HepG2 (cell line): ENCODE data around the gene NFS1. TPM values are rescaled to one million over a fixed set of nuclear protein-coding genes. Genes with fewer than 3 reads are reported as not detected.

Source experiments
- BHLHE40 ChIP-seq: IDR thresholded peaks from 2 replicates; pipeline ENCODE4 v1.6.1; 2011; ENCODE audit warnings: low read length, improper control_type of control experiment
- CREBL2 ChIP-seq: sonication (generic); formaldehyde crosslinking; IDR thresholded peaks from 2 replicates; pipeline ENCODE4 v1.8.1; 2023; ENCODE audit warnings: missing genetic modification reagents, mild to moderate bottlenecking, borderline replicate concordance
- DZIP1 ChIP-seq: sonication (generic); formaldehyde crosslinking; IDR thresholded peaks from 2 replicates; pipeline ENCODE4 v1.5.0; 2020; ENCODE audit warnings: mild to moderate bottlenecking, missing genetic modification reagents
- EEA1 ChIP-seq: sonication (generic); formaldehyde crosslinking; IDR thresholded peaks from 2 replicates; pipeline ENCODE4 v1.5.1; 2020; ENCODE audit warnings: mild to moderate bottlenecking, missing genetic modification reagents, borderline replicate concordance
- ELF4 ChIP-seq: sonication (generic); formaldehyde crosslinking; IDR thresholded peaks from 2 replicates; pipeline ENCODE4 v1.5.0; 2020; ENCODE audit warnings: missing genetic modification reagents, mild to moderate bottlenecking, moderate library complexity, borderline replicate concordance
- ETV6 ChIP-seq: sonication (generic); formaldehyde crosslinking; conservative IDR thresholded peaks from 2 replicates; pipeline ENCODE4 v1.4.0; 2020; ENCODE audit warnings: missing genetic modification reagents
- FOSL2 ChIP-seq: sonication (generic); formaldehyde crosslinking; IDR thresholded peaks from 2 replicates; pipeline ENCODE4 v1.4.0; 2020; ENCODE audit warnings: missing genetic modification reagents
- KDM3A ChIP-seq: IDR thresholded peaks from 2 replicates; pipeline ENCODE4 v1.6.1; 2018; ENCODE audit warnings: low read depth, missing compliant biosample characterization
- MAFK ChIP-seq, 2 experiments: IDR thresholded peaks in 1 of 2; conservative IDR thresholded peaks in 1 of 2; 2 replicates each; pipeline ENCODE4 v1.6.1; 2011; ENCODE audit warnings: improper control_type of control experiment in 2 of 2, low read length in 2 of 2
- POLR2A ChIP-seq, 2 experiments: IDR thresholded peaks; 2 replicates each; pipeline ENCODE4 v1.6.1; 2011; ENCODE audit warnings: low read depth in 2 of 2, low read length in 2 of 2, mild to moderate bottlenecking in 1 of 2, moderate library complexity in 1 of 2; ENCODE audit not compliant: insufficient read depth in 1 of 2
- POLR2G ChIP-seq: fragments of 200-400 bp; formaldehyde crosslinking; IDR thresholded peaks from 2 replicates; pipeline ENCODE4 v1.6.1; 2018; ENCODE audit warnings: mild to moderate bottlenecking, low read depth, low read length, moderate library complexity
- SP4 ChIP-seq: sonication (generic); formaldehyde crosslinking; IDR thresholded peaks from 2 replicates; pipeline ENCODE4 v1.8.1; 2023; ENCODE audit warnings: mild to moderate bottlenecking, missing genetic modification reagents
- STAT5B ChIP-seq: sonication (generic); formaldehyde crosslinking; IDR thresholded peaks from 2 replicates; pipeline ENCODE4 v1.4.0; 2020; ENCODE audit warnings: missing genetic modification reagents
- TARDBP ChIP-seq: sonication (generic); formaldehyde crosslinking; IDR thresholded peaks from 2 replicates; pipeline ENCODE4 v1.8.0; 2022; ENCODE audit warnings: mild to moderate bottlenecking, missing genetic modification reagents
- TBL1XR1 ChIP-seq: fragments of 150-350 bp; IDR thresholded peaks from 2 replicates; pipeline ENCODE4 v1.6.1; 2014; ENCODE audit warnings: borderline replicate concordance, low read length; ENCODE audit not compliant: partially characterized antibody
- TEAD3 ChIP-seq: optimal IDR thresholded peaks from 2 replicates; pipeline ENCODE3; 2016; ENCODE audit warnings: borderline replicate concordance
- YEATS4 ChIP-seq: sonication (generic); formaldehyde crosslinking; IDR thresholded peaks from 2 replicates; pipeline ENCODE4 v1.4.0; 2020; ENCODE audit warnings: missing genetic modification reagents, borderline replicate concordance
- ZBTB20 ChIP-seq: sonication (generic); formaldehyde crosslinking; IDR thresholded peaks from 2 replicates; pipeline ENCODE4 v1.8.1; 2023; ENCODE audit warnings: missing genetic modification reagents, low read depth, mild to moderate bottlenecking, borderline replicate concordance
- ZNF20 ChIP-seq: sonication (generic); formaldehyde crosslinking; IDR thresholded peaks from 2 replicates; pipeline ENCODE4 v1.4.0; 2020; ENCODE audit warnings: mild to moderate bottlenecking, moderate library complexity, missing genetic modification reagents
- ZNF256 ChIP-seq: sonication (generic); formaldehyde crosslinking; conservative IDR thresholded peaks from 2 replicates; pipeline ENCODE4 v1.4.0; 2020; ENCODE audit warnings: missing genetic modification reagents
- ZNF430 ChIP-seq: sonication (generic); formaldehyde crosslinking; IDR thresholded peaks from 2 replicates; pipeline ENCODE4 v1.9.0; 2021; ENCODE audit warnings: mild to moderate bottlenecking, missing genetic modification reagents
- ZNF44 ChIP-seq: sonication (generic); formaldehyde crosslinking; IDR thresholded peaks from 2 replicates; pipeline ENCODE4 v1.5.1; 2020; ENCODE audit warnings: mild to moderate bottlenecking, missing genetic modification reagents
- ZNF598 ChIP-seq: sonication (generic); formaldehyde crosslinking; IDR thresholded peaks from 2 replicates; pipeline ENCODE4 v1.5.1; 2020; ENCODE audit warnings: mild to moderate bottlenecking, missing genetic modification reagents, borderline replicate concordance
- ZNF883 ChIP-seq: sonication (generic); formaldehyde crosslinking; IDR thresholded peaks from 2 replicates; pipeline ENCODE4 v1.5.1; 2020; ENCODE audit warnings: mild to moderate bottlenecking, missing genetic modification reagents; ENCODE audit errors: not compliant biosample characterization
- polyA plus RNA-seq, 8 experiments: library from polyadenylated mRNA; depleted of rRNA in 3 of 8; stranded (reverse) in 7 of 8; unstranded in 1 of 8; fragments of >200 nt; fragmentation: Illumina TruSeq in 4 of 8; extraction: Trizol in 4 of 8; gene quantifications; 2 replicates each; pipeline versions ENCODE4 v1.2.1 to v1.2.3, GENCODE V29; 2011 to 2016; ENCODE audit warnings: low read depth in 4 of 8, missing spikeins in 1 of 8, mixed read lengths in 1 of 8; ENCODE audit not compliant: insufficient read depth in 1 of 8
- total RNA-seq, 5 experiments: library from RNA; depleted of rRNA; stranded (reverse); fragments of >200 nt; fragmentation: Illumina TruSeq; extraction: Trizol; gene quantifications; 2 replicates each; pipeline ENCODE4 v1.2.3, GENCODE V29; 2016; ENCODE audit warnings: low read depth in 1 of 5
- TF ChIP-seq, protein P1 (sequence below): IDR thresholded peaks from 2 replicates; pipeline ENCODE4 v1.6.1; 2012; ENCODE audit warnings: low read length, improper control_type of control experiment

Gene NFS1
- total and polyA plus RNA-seq, 2 of the 13 experiments (the other 11 are each of a cell fraction or from before 2014, with no cell fraction given): 65.9 to 88.1 TPM

DNA sequence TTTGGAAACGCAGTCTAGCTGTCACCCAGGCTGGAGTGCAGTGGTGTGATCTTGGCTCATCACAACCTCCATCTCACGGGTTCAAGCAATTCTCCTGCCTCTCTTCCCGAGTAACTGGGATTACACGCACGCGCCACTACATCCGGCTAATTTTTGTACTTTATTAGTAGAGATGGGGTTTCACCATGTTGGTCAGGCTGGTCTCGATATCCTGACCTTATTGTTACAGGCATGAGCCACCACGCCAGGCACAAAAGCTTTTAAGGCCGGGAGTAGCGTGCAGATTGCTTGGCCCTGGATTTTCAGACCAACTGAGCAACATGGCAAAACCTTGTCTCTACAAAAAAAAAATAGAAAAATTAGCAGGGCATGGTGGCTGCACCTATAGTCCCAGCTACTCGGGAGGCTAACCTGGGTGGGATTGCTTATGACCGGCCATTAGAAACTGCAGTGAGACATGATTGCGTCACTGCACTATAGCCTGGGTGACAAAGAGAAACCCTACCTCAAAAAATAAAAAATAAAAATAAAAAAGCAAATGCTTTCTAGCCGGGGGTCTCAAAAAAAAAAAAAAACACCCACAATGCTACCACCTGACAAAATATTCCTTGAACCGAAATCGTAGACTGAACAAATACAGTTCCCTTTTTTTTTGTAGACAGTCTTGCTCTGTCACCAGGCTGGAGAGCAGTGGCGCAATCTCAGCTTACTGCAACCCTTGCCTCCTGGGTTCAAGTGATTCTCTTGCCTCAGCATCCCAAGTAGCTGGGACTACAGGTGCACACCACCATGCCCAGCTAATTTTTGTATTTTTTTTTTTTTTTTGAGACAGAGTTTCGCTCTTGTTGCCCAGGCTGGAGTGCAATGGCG lies 27.9 kb upstream of the NFS1 start (continued):
- TF ChIP-seq MAFK (conservative IDR thresholded peaks at IDR 0.05 in 1 of 2, IDR thresholded peaks at IDR 0.05 in 1 of 2; ENCODE audit: low read length in 2 of 2): no peak
- no peak for TF ChIP-seq TBL1XR1
- TF ChIP-seq KDM3A (CRISPR knock-in tag): no peak
- TF ChIP-seq ZNF256 (CRISPR knock-in tag): no peak
- no peak for TF ChIP-seq STAT5B (CRISPR knock-in tag)
- TF ChIP-seq TARDBP (CRISPR knock-in tag): no peak
- no peak for TF ChIP-seq ZNF430
- TF ChIP-seq ZNF883 (CRISPR knock-in tag): no peak
- no peak for TF ChIP-seq CREBL2
- no peak for TF ChIP-seq ZNF20 (CRISPR knock-in tag)
- TF ChIP-seq YEATS4 (CRISPR knock-in tag): no peak
- TF ChIP-seq, protein P1, sequence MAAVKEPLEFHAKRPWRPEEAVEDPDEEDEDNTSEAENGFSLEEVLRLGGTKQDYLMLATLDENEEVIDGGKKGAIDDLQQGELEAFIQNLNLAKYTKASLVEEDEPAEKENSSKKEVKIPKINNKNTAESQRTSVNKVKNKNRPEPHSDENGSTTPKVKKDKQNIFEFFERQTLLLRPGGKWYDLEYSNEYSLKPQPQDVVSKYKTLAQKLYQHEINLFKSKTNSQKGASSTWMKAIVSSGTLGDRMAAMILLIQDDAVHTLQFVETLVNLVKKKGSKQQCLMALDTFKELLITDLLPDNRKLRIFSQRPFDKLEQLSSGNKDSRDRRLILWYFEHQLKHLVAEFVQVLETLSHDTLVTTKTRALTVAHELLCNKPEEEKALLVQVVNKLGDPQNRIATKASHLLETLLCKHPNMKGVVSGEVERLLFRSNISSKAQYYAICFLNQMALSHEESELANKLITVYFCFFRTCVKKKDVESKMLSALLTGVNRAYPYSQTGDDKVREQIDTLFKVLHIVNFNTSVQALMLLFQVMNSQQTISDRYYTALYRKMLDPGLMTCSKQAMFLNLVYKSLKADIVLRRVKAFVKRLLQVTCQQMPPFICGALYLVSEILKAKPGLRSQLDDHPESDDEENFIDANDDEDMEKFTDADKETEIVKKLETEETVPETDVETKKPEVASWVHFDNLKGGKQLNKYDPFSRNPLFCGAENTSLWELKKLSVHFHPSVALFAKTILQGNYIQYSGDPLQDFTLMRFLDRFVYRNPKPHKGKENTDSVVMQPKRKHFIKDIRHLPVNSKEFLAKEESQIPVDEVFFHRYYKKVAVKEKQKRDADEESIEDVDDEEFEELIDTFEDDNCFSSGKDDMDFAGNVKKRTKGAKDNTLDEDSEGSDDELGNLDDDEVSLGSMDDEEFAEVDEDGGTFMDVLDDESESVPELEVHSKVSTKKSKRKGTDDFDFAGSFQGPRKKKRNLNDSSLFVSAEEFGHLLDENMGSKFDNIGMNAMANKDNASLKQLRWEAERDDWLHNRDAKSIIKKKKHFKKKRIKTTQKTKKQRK: no peak
- no peak for TF ChIP-seq DZIP1 (CRISPR knock-in tag)
- TF ChIP-seq ETV6: no peak
- peak in 1 of 2 experiments; percentile 52; a peak in 2 of 4 replicates for TF ChIP-seq POLR2A (IDR thresholded peaks at IDR 0.05; ENCODE audit: insufficient read depth in 1 of 2, low read depth in 2 of 2, low read length in 2 of 2)
- no peak for TF ChIP-seq TEAD3 (CRISPR knock-in tag)
- TF ChIP-seq ZBTB20: no peak
- TF ChIP-seq ZNF44 (CRISPR knock-in tag): no peak
- TF ChIP-seq ELF4 (CRISPR knock-in tag): no peak
- TF ChIP-seq FOSL2 (CRISPR knock-in tag): no peak
- 0 out of 2 replicates have a peak, but pooled peaks have one; percentile 39 for TF ChIP-seq SP4 (CRISPR knock-in tag)
- TF ChIP-seq ZNF598 (CRISPR knock-in tag): no peak
- TF ChIP-seq EEA1: no peak
- no peak for TF ChIP-seq BHLHE40
- 0 out of 2 replicates have a peak, but pooled peaks have one; percentile 24 for TF ChIP-seq POLR2G
